Stimulated activated CD8-positive, alpha-beta memory T cell treated with anti-CD3 and anti-CD28 coated beads, Interleukin-15, amount 100 ng/mL, for 4 hours (primary cell): ENCODE measurements around the gene COL4A2.

Experiments used
- DNase-seq, 2 donors: peaks; one replicate each; pipeline ENCODE4 v3.0.0-alpha.2; 2020; ENCODE audit warnings: low read depth in 2 of 2

The COL4A2 gene

DNA sequence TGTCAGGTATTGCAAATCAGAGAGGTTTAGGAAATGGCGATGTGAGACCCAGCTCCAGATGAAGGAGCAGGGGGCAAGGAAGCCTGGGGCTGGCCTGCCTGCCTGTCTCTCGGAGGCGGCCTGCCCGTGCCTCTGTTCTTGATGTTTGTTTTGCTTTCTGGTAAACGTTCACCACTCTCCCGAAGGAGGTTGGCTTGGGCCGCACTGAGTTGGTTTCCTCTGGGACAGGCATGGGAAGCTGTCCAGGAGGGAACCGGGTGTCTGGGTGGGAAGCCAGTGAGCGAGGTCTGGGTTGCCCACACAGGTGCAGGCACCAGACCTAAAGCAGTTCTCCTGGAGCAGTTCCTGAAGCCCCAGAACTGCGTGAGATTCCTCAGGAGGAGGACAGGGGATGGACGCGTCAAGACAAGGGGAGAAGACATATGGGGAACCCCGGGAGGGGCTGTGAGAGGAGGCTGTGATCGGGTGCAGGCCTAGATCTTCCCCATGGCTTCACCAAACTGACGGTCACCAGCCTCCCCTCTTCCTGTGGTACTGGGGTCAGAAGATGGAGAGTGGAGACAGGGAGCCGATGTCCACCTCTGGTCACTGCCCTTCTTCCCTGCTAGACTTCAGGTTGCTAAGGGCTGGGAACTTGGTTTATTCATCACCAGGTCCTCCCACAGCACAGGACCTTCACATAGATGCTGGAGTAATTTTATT lies 15.2 kb downstream of the COL4A2 start:
- no peak for DNase-seq

DNA sequence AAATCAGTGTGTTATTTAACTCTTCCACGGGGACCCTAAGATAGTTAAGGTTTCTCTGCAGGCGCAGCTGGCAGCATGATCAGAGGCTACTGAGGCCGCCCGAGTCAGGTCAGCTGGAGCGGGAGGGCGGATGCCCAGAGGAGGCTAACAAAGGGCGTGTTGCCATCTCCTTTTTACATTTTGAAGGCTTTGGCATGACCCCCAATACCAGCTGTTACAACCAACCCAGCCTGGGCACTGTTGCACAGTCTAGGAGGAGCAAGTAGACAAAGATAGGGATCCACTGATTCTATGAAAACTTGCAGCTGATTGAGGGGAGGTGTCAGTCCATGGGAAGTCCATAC lies 15.7 kb downstream of the COL4A2 start:
- DNase-seq, result no peak

DNA sequence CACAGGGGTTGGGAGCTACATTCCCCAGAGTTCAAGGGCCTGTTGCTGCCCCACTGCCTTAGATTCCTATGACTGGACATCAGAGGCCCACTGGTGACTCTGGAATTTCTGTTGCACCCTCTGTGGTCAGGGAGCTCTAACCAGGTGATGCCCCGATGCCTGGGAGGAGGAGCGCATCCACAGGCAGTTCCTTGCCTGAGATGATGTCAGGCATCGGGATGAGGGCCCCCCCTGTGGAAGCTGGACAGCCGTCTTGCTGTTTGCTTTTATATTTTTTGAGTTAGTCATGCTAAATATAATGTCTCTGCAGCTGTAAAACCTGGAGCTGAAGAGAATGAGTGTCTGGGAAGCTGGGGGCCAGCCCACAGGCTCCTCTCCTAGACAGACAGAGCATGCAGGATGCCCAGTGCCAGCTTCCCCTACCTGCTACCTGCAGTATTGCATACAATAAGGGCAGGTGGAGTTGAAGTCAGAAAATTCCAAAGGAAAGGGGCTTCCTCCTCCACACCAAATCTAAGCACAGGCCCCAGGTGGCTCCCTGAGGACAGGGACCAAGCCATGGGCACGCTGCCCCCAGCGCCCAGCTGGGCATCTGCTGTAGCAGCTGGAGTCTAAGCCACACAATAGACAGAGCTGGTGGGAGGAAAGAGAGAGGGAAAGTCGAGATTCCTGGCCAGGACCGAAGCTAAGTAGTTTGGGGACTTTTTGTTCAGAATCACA lies 16.2 kb downstream of the COL4A2 start:
- no peak for DNase-seq

DNA sequence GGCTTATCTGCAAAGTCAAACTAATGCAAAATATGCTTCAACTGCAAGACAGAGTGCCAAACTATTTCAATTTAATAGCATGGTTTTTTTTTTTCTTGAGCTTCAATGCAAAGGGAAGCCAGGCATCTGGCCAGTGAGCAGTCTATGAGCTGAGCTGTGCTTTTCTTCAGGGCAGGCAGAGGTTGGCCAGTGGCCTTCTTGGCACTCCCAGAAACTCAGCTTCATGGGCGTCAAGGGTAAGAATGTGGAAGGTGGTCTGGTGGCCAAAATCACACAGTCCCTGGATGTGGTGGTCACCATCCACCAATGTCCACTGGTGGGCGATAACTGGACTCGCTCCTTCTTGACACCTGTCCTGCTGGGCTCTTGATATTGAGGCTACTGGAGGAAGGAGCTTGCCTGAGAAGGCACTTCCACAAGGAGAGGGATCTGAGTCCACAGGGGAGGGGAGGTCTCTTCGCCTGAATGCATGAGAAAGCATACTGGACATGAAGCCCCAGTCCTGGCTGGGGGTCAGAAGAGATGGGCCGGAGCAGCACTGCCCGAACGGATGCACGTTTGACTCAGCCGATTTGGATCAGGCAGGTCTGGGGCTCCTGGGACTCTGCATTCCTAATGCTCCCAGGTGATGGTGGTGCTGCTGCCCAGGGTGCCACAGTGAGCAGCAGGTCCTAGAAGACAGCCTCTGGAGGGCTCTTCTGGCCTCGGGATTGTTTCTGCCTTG lies 17.1 kb downstream of the COL4A2 start:
- DNase-seq, result no peak

DNA sequence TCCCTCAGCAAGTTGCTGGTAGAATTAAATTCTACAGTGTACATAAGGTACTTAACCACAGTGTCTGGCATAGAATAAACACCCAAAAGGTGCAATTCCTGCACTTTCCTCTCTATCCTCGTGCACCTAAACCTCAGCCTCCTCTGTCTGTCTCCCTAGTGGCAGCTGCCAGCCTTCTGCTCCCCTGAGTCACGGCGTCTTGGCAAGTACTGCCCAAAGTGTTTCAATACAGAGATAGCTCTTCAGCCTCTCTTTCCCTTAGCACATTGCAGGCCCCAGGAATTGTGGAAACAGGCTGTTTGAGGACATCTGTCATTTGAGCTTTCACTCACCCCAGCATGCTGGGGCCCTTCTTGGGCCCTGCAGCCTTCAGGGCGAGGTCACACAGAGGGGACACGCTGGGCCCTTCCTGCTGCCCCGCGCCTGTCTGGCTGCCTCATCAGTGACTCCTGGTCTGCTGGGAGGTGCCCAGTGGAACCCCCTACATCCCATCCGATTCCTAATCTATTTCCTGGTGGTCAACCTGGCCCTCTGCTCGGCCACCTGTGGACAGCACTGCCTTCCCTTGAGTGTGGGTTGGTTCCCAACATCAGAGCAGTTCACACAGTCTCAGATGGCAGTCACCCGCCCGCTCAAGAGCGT lies 19.3 kb downstream of the COL4A2 start:
- DNase-seq, result no peak

DNA sequence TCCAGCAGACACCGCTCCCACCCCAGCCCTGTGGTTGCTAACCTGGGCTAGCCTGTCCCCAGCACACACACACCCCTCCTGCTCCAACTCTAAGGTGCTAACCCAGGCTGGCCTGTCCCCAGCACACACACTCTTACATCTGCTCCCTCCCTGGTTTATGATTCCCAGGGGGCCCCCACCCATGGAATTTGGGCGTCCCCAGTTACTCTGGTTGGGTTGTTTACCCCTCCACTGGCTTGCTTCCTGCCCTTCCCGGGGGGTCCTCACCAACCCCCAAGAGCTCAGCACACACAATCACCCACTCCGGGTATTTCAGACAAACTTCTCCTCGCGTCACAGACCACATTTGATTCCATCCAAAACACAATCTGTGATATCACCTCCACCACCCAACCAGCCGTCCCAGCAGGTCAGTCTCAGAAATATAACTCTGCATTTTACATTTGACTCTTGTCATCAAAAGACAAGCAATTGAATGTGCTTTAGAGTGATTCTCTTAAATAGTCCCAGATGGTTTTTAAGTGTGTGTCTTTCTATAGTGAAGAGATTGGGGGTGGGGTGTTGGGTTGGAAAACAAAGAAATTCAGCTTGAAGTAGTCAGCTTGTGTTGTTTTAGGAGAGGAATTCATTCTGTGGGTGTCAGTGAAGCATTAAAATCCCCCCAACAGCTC lies 20.1 kb downstream of the COL4A2 start:
- DNase-seq, result no peak

DNA sequence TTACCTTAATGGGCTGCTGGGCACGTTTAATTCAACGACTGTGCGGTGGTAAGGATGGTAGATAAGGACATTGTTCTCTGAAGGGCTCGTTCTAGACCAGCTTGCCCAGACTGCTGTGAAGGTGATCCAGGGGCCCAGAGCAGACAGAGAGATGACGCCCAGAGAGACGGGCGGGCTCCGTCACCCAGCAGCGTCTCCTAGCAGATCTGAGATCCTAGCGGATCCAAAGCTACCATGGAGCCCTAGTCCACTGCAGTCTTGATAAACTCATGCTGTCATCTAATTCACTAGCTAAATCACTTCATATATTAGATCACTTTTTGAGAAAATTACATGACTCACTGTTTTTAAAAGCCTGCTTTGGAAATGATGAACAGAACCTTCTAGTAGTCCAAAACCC lies 21.5 kb downstream of the COL4A2 start:
- DNase-seq, result no peak

DNA sequence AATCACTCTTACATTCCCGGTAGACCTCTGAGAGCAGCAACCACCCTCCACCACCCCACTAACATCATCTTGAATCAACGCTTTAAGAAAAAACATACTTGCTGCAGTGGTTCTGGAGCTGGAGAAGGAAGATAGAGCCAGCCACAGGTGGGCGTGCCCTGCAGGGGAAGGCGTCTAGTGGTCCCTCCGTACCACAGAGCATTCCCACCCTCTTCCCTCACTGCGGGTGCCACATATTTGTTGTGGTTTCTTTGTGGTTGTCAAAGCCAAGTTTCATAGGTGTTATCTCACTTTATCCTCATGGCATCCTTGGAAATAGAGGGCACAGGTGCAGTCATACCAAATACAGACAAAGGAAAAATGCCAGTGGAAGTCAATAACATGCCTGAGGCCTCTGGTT lies 22.2 kb downstream of the COL4A2 start:
- DNase-seq, result no peak

DNA sequence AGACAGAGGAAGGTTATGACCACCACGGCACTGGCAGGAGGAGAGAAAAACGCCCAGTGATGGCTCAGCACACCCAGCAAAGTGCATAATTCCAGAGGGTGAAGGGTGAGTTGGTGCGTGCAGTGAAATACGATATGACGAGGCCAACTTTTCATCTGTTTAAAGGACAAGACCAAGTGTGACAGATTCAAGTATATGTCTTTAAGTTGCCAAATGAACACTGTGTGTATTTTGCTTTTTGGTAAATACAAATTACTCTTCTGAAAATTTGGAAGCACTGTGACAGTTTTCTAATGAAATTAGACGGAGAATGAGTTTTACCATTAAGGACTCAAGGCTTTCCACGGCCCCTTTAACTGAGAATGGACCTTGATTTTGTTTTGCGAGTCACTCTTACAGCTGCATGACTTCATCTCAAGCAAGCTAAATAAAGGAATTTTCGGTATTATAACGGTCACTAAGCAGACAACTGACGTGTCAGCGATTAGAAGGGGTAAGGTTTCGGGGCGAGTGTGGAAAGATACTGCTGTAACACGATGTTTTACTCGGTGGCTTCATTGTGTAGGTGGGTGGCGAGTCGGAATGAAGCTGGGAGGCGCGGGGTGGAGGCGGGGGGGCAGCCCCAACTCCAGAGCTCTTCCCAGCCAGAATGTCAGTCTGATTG lies 22.8 kb downstream of the COL4A2 start:
- no peak for DNase-seq

DNA sequence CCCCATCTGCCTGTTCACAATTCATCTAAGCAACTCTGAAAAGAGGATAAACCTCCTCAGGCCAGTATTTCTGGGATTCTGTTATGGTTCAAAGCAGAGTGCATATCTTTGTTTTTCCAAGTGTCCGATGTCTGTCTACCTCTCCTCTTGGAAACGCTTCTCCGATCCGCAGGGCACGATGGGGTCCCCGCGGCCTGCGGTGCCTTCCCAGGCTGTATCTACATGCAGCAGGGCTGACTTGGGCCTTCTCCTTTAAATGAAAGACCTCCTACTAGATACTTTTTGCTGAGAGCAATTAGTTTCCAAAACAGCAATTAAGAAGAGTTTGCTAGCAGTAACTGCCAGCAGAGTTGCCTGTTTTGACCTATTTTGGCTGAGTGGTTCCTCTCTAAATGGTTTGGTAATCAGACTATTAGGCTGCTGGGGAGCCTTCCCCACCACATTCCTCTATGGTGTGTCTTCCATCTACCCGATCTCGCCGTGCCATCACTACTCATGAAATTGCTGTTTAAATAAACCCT lies 23.5 kb downstream of the COL4A2 start:
- no peak for DNase-seq

DNA sequence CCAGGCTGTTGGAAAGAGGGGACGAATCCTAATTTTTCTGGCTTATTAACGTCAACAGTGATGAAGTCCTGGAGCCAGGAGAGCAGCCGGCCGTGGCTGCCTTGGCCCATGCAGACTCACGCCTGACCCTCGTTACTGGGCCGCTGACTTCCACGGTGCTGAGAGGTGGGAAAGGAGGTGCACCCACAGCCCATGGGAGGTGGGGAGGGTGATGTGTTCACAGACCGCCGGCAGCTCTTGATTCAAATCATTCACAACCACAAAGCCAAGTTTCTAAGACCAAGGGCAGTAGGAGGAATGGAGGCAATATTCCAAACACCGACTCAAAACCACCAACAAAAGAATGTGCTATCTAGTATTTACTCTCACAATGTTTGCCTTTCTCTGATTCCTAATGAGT lies 24.3 kb downstream of the COL4A2 start:
- DNase-seq, result no peak

DNA sequence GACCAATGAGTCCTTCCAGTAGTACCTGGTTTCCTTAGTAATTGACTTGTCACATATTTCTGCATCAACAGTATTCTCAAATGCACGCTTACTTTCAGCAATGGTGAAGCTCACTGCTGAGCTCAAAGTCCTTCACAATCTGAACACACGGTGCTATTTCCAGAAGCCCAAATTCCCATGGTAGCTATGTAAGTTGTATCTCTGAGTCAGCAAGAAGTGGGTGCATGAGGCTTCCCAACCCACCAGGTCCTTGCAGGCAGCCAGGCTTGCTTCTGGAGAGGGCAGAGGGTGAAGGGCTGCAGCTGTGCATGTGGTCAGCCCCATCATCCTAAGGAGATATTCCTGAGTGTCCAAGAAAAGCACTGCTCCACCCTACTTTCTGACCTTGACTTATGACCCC lies 25.7 kb downstream of the COL4A2 start:
- no peak for DNase-seq

DNA sequence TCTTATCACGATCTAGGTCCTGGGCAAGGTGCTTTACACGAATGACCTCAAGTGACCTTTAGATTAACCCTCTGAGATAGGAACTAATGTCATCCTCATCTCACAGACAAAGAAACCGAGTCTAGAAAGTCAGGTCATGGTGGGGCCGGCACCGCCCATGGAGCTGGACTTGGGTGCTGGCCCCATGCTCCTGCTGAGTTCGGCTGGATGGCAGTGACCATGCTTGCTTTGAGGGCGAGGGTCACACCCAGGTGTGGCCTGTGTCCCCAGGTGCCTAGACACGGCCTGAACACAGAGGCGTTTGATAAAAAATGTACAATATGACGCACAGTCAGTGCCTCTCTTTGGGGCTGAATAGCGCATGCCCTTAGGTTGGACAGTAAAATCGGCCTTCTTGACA lies 26.8 kb downstream of the COL4A2 start:
- DNase-seq, result no peak

DNA sequence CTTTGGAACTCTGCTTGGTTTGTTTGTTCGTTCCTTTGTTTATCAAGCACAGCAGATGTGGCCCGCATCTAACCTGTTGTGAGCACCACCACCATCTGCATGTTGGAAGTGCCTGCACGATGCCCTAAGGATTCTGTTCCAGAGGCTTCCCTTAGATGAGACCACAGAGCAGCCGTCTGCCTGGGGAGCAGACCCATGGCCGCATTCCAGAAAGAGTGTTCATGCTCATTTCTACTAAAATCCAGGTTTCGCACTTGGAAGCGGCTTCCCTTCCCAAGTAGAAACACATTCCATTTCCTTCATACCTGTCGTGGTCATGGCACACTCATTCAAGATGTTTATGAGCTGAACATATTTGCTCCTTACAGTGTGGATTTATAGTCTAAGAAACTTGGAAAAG lies 27.2 kb downstream of the COL4A2 start:
- DNase-seq, result no peak

DNA sequence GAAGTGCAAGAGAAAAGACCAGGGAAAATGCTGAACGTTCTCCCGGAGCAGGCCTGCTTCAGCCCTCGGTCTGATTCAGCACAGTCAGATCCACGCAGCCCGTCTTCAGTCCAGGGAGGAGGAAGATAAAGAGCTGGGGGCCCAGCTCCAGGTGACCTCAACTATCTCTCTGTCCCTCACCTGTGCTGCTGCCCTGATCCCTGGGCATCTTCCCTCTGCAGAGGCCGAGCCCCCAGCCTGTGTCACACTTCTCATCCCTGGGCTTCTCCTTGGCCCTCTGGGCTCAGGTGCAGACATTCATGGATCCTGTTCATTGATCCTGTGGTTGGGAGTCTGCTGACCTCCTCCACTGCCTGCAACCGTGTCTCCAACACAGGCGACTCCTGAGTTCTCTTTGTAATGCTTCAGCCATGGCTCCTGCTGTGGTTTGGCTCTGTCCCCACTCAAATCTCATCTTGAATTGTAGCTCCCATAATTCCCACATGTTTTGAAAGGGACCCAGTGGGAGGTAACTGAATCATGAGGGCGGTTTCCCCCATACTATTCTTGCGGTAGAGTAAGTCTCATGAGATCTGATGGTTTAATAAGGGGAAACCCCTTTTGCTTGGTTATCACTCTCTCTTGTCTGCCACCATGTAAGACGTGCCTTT lies 27.9 kb downstream of the COL4A2 start:
- DNase-seq, result no peak

DNA sequence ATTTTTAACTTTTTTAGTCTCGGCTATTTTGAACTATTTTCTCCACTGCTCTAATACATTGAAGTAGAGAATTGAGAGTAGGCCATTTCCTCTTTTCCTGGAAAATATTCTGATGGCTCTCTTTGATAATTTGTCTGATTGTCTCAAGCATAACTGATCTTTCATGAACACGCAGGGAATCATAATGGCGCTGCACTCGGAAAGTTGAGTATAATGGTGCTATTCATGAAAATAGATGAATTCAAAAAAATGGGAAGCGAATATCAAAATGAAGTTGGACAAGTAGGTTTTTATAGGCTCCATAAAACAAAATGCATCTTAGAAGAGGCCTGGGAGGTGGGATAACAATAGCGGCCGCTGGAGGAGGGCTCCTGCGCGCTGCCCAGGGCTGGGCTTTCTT lies 29.0 kb downstream of the COL4A2 start:
- no peak for DNase-seq

DNA sequence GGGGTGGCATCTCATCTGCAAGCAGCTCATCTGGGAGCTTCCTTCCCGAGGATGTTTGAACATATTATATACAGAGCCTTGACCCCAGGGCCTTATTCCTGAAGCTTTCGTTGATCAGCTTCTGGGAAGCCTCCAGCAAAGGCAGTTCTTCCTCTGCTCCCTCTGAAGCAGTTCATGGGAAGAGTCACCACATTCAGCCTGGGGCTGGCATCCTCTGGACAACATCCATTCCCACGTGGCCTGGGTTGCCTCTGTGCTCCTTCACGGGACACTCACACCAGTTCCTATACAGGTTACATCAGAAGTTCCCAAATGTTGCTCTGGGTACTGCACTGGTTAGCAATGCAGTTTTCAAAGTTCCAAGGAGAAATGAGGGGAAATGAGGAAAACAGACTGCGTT lies 29.6 kb downstream of the COL4A2 start:
- no peak for DNase-seq

DNA sequence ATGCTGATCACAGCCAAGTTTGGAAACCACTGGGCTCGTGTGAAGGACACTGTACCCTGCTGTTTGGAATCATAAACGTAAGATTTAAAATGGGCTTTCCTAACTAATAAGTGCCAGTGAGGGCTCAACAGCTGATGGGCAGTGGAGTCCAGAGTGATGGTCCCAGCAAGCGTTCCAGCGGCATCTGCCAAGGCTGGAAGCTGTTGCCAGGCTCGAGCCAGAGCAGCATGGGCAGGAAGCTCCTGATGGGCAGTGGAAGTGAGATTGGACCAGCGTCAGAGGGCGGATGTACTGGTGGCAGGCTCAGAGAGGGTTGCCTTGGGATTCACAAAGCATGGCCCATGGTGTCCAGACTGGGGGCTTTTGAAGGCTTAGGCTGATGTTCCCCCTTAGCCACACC lies 30.2 kb downstream of the COL4A2 start:
- DNase-seq, result no peak

DNA sequence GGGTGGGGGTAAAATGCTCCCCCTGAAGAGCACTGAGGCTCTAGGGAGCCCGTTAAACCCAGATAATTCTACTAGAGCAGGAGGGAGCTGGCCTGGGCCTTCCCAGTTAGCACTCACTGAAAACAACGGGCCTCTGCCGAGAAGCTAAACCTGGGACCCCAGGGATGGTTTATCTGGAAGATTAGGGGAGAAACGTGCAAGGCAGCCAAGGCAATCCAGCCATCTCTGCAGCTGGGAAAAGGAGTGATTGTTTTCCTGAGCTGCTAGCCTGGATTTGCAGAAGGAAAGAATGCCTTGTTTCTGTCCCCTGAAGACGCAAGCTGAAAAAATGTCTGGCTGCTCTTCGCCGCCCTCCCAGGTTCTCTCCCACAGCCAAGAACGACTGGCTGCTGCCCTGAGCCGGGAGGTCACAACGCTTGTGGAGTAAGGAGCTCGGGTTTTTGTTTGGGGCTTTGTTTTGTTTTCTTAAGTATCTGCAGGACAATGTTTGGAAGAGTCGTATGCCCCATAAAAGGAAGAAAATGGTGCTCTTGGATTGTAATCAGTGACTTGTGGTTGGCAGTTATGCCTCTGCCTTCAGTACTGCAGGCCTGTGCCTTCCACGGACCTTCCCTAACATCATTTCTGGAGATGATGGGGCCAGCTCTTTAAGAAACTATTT lies 31.5 kb downstream of the COL4A2 start:
- DNase-seq, result no peak

DNA sequence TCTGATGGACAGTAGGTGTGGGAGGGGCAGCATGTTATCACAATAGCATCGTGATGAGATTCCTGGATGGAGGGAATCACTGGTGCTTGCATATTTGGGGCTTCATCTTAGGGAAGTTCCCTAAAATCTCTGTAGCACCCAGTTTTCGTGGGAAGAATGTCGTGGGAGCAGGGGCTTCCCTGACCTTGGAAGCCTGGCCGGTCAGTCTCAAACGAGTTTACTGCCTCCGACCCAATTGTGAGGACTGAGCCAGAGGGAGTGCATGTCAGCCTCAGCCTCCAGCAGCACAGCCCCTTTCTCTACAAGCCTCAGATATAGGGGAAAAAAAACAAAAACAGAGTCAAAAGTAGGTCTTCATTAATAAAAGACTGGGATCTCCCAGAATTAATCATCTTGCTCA lies 32.2 kb downstream of the COL4A2 start:
- DNase-seq, result no peak
